K562 (cell line): Measurements from ENCODE around the gene CDYL.

Experiments used
- MGA ChIP-seq: fragments of 450-650 bp; IDR thresholded peaks from 2 replicates; pipeline ENCODE4 v1.6.1; 2016; ENCODE audit warnings: mild to moderate bottlenecking, moderate library complexity
- NFE2 ChIP-seq: IDR thresholded peaks from 2 replicates; pipeline ENCODE4 v1.6.1; 2014; ENCODE audit warnings: antibody characterized with exemption, low read depth
- NR4A1 ChIP-seq, 2 experiments: fragments of 250-450 bp in 1 of 2; fragments of 450-650 bp in 1 of 2; sonication (Bioruptor Pico) in 1 of 2; IDR thresholded peaks; 2 replicates each; pipeline versions ENCODE4 v1.4.0 to v1.6.1; 2016 to 2020; ENCODE audit warnings: mild to moderate bottlenecking in 2 of 2, missing compliant biosample characterization in 1 of 2, missing genetic modification characterization in 1 of 2, moderate library complexity in 1 of 2

DNA sequence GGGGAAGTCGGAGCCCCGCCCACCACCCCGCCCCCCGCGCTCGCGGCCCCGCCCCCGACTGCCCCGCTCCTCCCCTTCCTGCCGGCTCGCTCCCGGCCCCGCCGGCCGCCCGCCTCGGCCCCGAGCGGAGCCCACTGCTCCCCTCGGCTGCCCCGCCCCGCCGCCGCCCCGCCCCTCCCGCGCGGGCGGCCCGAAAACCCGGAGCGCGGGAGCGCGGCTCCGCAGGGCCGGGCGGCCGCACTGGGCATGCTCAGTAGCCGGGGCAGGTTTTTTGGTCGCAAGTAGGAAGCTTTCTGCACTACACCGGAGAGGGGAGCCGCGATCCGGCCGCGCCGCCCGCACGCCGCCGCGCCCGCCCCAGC is at the start of gene CDYL:
- no peak for TF ChIP-seq MGA
- no peak for TF ChIP-seq NR4A1 (CRISPR knock-in tag; IDR thresholded peaks at IDR 0.05)
- no peak for TF ChIP-seq NR4A1 (tag; IDR thresholded peaks at IDR 0.05)
- TF ChIP-seq NFE2, result no peak
